ENCODE results near the gene GADL1.

The GADL1 gene

GRCh38 chr3:30753766-30754165, 140.7 kb downstream of the GADL1 start:
- no peak for DNase-seq

GRCh38 chr3:30752970-30753369, 141.5 kb downstream of the GADL1 start:
- no peak for DNase-seq

- DNase-seq = no peak
Observed at GRCh38 chr3:30752491-30752890, 142.0 kb downstream of the GADL1 start.

- peak; percentile 34 for DNase-seq
Observed at GRCh38 chr3:30751610-30752299, 142.7 kb downstream of the GADL1 start.

- no peak for DNase-seq
Observed at GRCh38 chr3:30750967-30751366, 143.5 kb downstream of the GADL1 start.

GRCh38 chr3:30749230-30749629, 145.2 kb downstream of the GADL1 start:
- no peak for DNase-seq

- DNase-seq = no peak
Observed at GRCh38 chr3:30747771-30748281, 146.6 kb downstream of the GADL1 start.

- no peak for DNase-seq
Observed at GRCh38 chr3:30743641-30744317, 150.7 kb downstream of the GADL1 start.

- no peak for DNase-seq
Observed at GRCh38 chr3:30742796-30743619, 151.5 kb downstream of the GADL1 start.

GRCh38 chr3:30741889-30742288, 152.6 kb downstream of the GADL1 start:
- DNase-seq = no peak

- no peak for DNase-seq
Observed at GRCh38 chr3:30738605-30739004, 155.9 kb downstream of the GADL1 start.

GRCh38 chr3:30737743-30738499, 156.5 kb downstream of the GADL1 start:
- DNase-seq = no peak

- DNase-seq = no peak
Observed at GRCh38 chr3:30733696-30734095, 160.8 kb downstream of the GADL1 start.

- DNase-seq = no peak
Observed at GRCh38 chr3:30733209-30733608, 161.3 kb downstream of the GADL1 start.

GRCh38 chr3:30730967-30731366, 163.5 kb downstream of the GADL1 start:
- DNase-seq = no peak

GRCh38 chr3:30729936-30730335, 164.5 kb downstream of the GADL1 start:
- no peak for DNase-seq

GRCh38 chr3:30729512-30729911, 164.9 kb downstream of the GADL1 start:
- DNase-seq = no peak

GRCh38 chr3:30728143-30728542, 166.3 kb downstream of the GADL1 start:
- no peak for DNase-seq

- DNase-seq = no peak
Observed at GRCh38 chr3:30724863-30725262, 169.6 kb downstream of the GADL1 start.

- DNase-seq = no peak
Observed at GRCh38 chr3:30723211-30723610, 171.2 kb downstream of the GADL1 start.

GRCh38 chr3:30721314-30721634, 173.2 kb downstream of the GADL1 start:
- DNase-seq = no peak

- DNase-seq = no peak
Observed at GRCh38 chr3:30720586-30721313, 173.7 kb downstream of the GADL1 start.

Measured in midbrain (tissue), 1 donor.